SK-N-SH treated with all-trans-retinoic acid at 6 μM for 48 hours (cell line): ENCODE results near the gene BMP2.

Source experiments
- PATZ1 ChIP-seq: fragments of 250-450 bp; sonication (Bioruptor Pico); IDR thresholded peaks from 2 replicates; pipeline ENCODE4 v1.8.0; 2020; ENCODE audit warnings: mild to moderate bottlenecking, moderate library complexity, borderline replicate concordance
- PPARA ChIP-seq: fragments of 250-450 bp; sonication (Bioruptor Pico); IDR thresholded peaks from 2 replicates; pipeline ENCODE4 v1.5.0; 2020; ENCODE audit warnings: mild to moderate bottlenecking, borderline replicate concordance
- ZFP30 ChIP-seq: fragments of 450-650 bp; formaldehyde crosslinking; IDR thresholded peaks from 2 replicates; pipeline ENCODE4 v1.5.0; 2022; ENCODE audit warnings: mild to moderate bottlenecking, moderate library complexity

- TF ChIP-seq ZFP30 (CRISPR knock-in tag) (no peak), PPARA (CRISPR knock-in tag) (no peak), PATZ1 (CRISPR knock-in tag) (no peak)
Observed at GRCh38 chr20:6766433-6766832, 1.1 kb upstream of the BMP2 start.
